IgD-negative memory B cell (primary cell): ENCODE results near the gene GCHFR. TPM values are rescaled to one million over a fixed set of nuclear protein-coding genes. Genes with fewer than 3 reads are reported as not detected.

Experiments
- H3K27ac Mint-ChIP-seq, 3 donors: one replicate each; pipeline ENCODE4 v1.8.0; 2020 to 2022; ENCODE audit warnings: mild to moderate bottlenecking in 3 of 3, mixed read lengths in 3 of 3, moderate library complexity in 1 of 3
- H3K27me3 Mint-ChIP-seq: one replicate; pipeline ENCODE4 v1.8.0; 2021; ENCODE audit warnings: mixed read lengths
- H3K36me3 Mint-ChIP-seq: one replicate; pipeline ENCODE4 v1.8.0; 2020; ENCODE audit warnings: mild to moderate bottlenecking, mixed read lengths
- H3K4me1 Mint-ChIP-seq, 3 donors: one replicate each; pipeline ENCODE4 v1.8.0; 2020 to 2022; ENCODE audit warnings: mixed read lengths in 3 of 3, mild to moderate bottlenecking in 1 of 3
- H3K4me3 Mint-ChIP-seq, 4 donors: one replicate each; pipeline ENCODE4 v1.8.0; 2020 to 2022; ENCODE audit warnings: mild to moderate bottlenecking in 4 of 4, mixed read lengths in 4 of 4, moderate library complexity in 3 of 4
- H3K9me3 Mint-ChIP-seq, 3 donors: one replicate each; pipeline ENCODE4 v1.8.0; 2020 to 2021; ENCODE audit warnings: mixed read lengths in 3 of 3, mild to moderate bottlenecking in 1 of 3
- polyA plus RNA-seq: library from polyadenylated mRNA; unstranded; fragments of 300-500 nt; fragmentation: Illumina TruSeq; gene quantifications from one replicate; pipeline ENCODE4 v1.2.3, GENCODE V29; 2021

Gene GCHFR
- 44.2 TPM for polyA plus RNA-seq

GRCh38 chr15:40763801-40764628, at the start of gene GCHFR:
Gene GCHFR, plus strand, starts transcription at chr15:40764068. Its CDS starts 113 bp downstream, at chr15:40764181.
- Mint-ChIP-seq H3K27me3 (peaks cover 2% of the 10 kb centered on the region), H3K9me3 (no peaks in the 10 kb centered on the region), H3K4me1 (peaks cover 14 to 21% (median 16%) of the 10 kb centered on the region in 3 donors), H3K27ac (peak within 1 kb of the TSS; percentile 2 to 80 (median 73)), H3K4me3 (peak within 1 kb of the TSS; percentile 81 to 96 (median 90)), H3K36me3 (no peaks in the 10 kb centered on the region)

GRCh38 chr15:40714144-40714543, 49.7 kb upstream of the GCHFR start:
- Mint-ChIP-seq H3K4me3 (no peak overlapping the region), H3K9me3 (no peaks in the 10 kb centered on the region), H3K36me3 (peaks cover 8% of the 10 kb centered on the region), H3K4me1 (peaks cover 0 to 3% (median 0%) of the 10 kb centered on the region in 3 donors), H3K27ac (no peak overlapping the region), H3K27me3 (no peaks in the 10 kb centered on the region)

GRCh38 chr15:40716165-40716564, 47.7 kb upstream of the GCHFR start:
- H3K4me3 Mint-ChIP-seq = no peak overlapping the region
- H3K9me3 Mint-ChIP-seq = no peaks in the 10 kb centered on the region
- peaks cover 3% of the 10 kb centered on the region for H3K36me3 Mint-ChIP-seq
- H3K27me3 Mint-ChIP-seq = no peaks in the 10 kb centered on the region
- no peaks in the 10 kb centered on the region for H3K4me1 Mint-ChIP-seq
- peak overlapping the region in 1 of 3 donors; percentile 50 for H3K27ac Mint-ChIP-seq

- Mint-ChIP-seq H3K9me3 (no peaks in the 10 kb centered on the region), H3K27me3 (no peaks in the 10 kb centered on the region), H3K4me3 (no peak overlapping the region), H3K36me3 (no peaks in the 10 kb centered on the region), H3K4me1 (no peaks in the 10 kb centered on the region), H3K27ac (no peak overlapping the region)
Measured at GRCh38 chr15:40721701-40722100, 42.2 kb upstream of the GCHFR start.

GRCh38 chr15:40722354-40722753, 41.5 kb upstream of the GCHFR start:
- Mint-ChIP-seq H3K4me3 (no peak overlapping the region), H3K4me1 (no peaks in the 10 kb centered on the region), H3K36me3 (peaks cover under 1% of the 10 kb centered on the region), H3K9me3 (no peaks in the 10 kb centered on the region), H3K27ac (no peak overlapping the region), H3K27me3 (no peaks in the 10 kb centered on the region)

GRCh38 chr15:40722934-40723333, 40.9 kb upstream of the GCHFR start:
- Mint-ChIP-seq H3K9me3 (no peaks in the 10 kb centered on the region), H3K27me3 (no peaks in the 10 kb centered on the region), H3K27ac (no peak overlapping the region), H3K4me3 (no peak overlapping the region), H3K4me1 (no peaks in the 10 kb centered on the region), H3K36me3 (peaks cover 3% of the 10 kb centered on the region)

GRCh38 chr15:40723919-40724318, 39.9 kb upstream of the GCHFR start:
- Mint-ChIP-seq H3K4me1 (no peaks in the 10 kb centered on the region), H3K4me3 (no peak overlapping the region), H3K27me3 (no peaks in the 10 kb centered on the region), H3K36me3 (peaks cover 3% of the 10 kb centered on the region), H3K27ac (no peak overlapping the region), H3K9me3 (no peaks in the 10 kb centered on the region)

GRCh38 chr15:40731034-40731433, 32.8 kb upstream of the GCHFR start:
- no peaks in the 10 kb centered on the region for H3K4me1 Mint-ChIP-seq
- H3K27ac Mint-ChIP-seq = peak overlapping the region in 1 of 3 donors; percentile 4

GRCh38 chr15:40736575-40736974, 27.3 kb upstream of the GCHFR start:
- Mint-ChIP-seq H3K4me1 (no peaks in the 10 kb centered on the region), H3K27ac (no peak overlapping the region), H3K27me3 (no peaks in the 10 kb centered on the region), H3K4me3 (no peak overlapping the region), H3K9me3 (no peaks in the 10 kb centered on the region), H3K36me3 (peaks cover 4% of the 10 kb centered on the region)

More at GRCh38 chr15:40731034-40731433, 32.8 kb upstream of the GCHFR start:
- Mint-ChIP-seq H3K9me3 (no peaks in the 10 kb centered on the region), H3K27me3 (no peaks in the 10 kb centered on the region), H3K4me3 (no peak overlapping the region), H3K36me3 (peaks cover 3% of the 10 kb centered on the region)

GRCh38 chr15:40737048-40737447, 26.8 kb upstream of the GCHFR start:
- Mint-ChIP-seq H3K4me3 (no peak overlapping the region), H3K27ac (peak overlapping the region in 1 of 3 donors; percentile 50), H3K4me1 (no peaks in the 10 kb centered on the region), H3K27me3 (no peaks in the 10 kb centered on the region), H3K36me3 (peaks cover 4% of the 10 kb centered on the region), H3K9me3 (no peaks in the 10 kb centered on the region)

GRCh38 chr15:40739047-40739446, 24.8 kb upstream of the GCHFR start:
- peaks cover 6% of the 10 kb centered on the region for H3K36me3 Mint-ChIP-seq
- no peak overlapping the region for H3K4me3 Mint-ChIP-seq
- H3K27me3 Mint-ChIP-seq = no peaks in the 10 kb centered on the region
- no peaks in the 10 kb centered on the region for H3K4me1 Mint-ChIP-seq
- H3K27ac Mint-ChIP-seq = peak overlapping the region in 1 of 3 donors; percentile 31
- no peaks in the 10 kb centered on the region for H3K9me3 Mint-ChIP-seq

- Mint-ChIP-seq H3K36me3 (peaks cover 6% of the 10 kb centered on the region), H3K9me3 (no peaks in the 10 kb centered on the region), H3K4me1 (no peaks in the 10 kb centered on the region), H3K27me3 (no peaks in the 10 kb centered on the region), H3K4me3 (no peak overlapping the region), H3K27ac (peak overlapping the region in 1 of 3 donors; percentile 33)
Measured at GRCh38 chr15:40739854-40740253, 24.0 kb upstream of the GCHFR start.

GRCh38 chr15:40743485-40743901, 20.4 kb upstream of the GCHFR start:
- H3K27me3 Mint-ChIP-seq = no peaks in the 10 kb centered on the region
- H3K4me1 Mint-ChIP-seq = peaks cover 0 to 1% (median 0%) of the 10 kb centered on the region in 3 donors
- no peak overlapping the region for H3K4me3 Mint-ChIP-seq
- no peaks in the 10 kb centered on the region for H3K9me3 Mint-ChIP-seq
- peaks cover 6% of the 10 kb centered on the region for H3K36me3 Mint-ChIP-seq
- H3K27ac Mint-ChIP-seq = peak overlapping the region in 2 of 3 donors; percentile 51 to 91

GRCh38 chr15:40743921-40744814, 19.7 kb upstream of the GCHFR start:
- peak overlapping the region in 2 of 3 donors; percentile 51 to 91 for H3K27ac Mint-ChIP-seq
- H3K27me3 Mint-ChIP-seq = no peaks in the 10 kb centered on the region
- no peaks in the 10 kb centered on the region for H3K9me3 Mint-ChIP-seq
- no peak overlapping the region for H3K4me3 Mint-ChIP-seq
- H3K4me1 Mint-ChIP-seq = peaks cover 0 to 1% (median 0%) of the 10 kb centered on the region in 3 donors
- peaks cover 1% of the 10 kb centered on the region for H3K36me3 Mint-ChIP-seq

GRCh38 chr15:40744815-40745152, 19.1 kb upstream of the GCHFR start:
- H3K27ac Mint-ChIP-seq = no peak overlapping the region
- H3K4me1 Mint-ChIP-seq = peaks cover 0 to 1% (median 0%) of the 10 kb centered on the region in 3 donors
- H3K4me3 Mint-ChIP-seq = no peak overlapping the region
- no peaks in the 10 kb centered on the region for H3K27me3 Mint-ChIP-seq
- H3K36me3 Mint-ChIP-seq = peaks cover 1% of the 10 kb centered on the region
- no peaks in the 10 kb centered on the region for H3K9me3 Mint-ChIP-seq
